GM18499 (cell line): ENCODE results near the gene NINJ2.
A peak's percentile ranks its signal among the peaks of the same experiment; 100 is the strongest.

Experiments used
- ATAC-seq: cut with Tn5 transposase; IDR thresholded peaks from one replicate; pipeline ENCODE4 v1.9.1; 2021; ENCODE audit warnings: moderate number of reproducible peaks; ENCODE audit not compliant: insufficient read depth, unreplicated experiment

Gene NINJ2

DNA sequence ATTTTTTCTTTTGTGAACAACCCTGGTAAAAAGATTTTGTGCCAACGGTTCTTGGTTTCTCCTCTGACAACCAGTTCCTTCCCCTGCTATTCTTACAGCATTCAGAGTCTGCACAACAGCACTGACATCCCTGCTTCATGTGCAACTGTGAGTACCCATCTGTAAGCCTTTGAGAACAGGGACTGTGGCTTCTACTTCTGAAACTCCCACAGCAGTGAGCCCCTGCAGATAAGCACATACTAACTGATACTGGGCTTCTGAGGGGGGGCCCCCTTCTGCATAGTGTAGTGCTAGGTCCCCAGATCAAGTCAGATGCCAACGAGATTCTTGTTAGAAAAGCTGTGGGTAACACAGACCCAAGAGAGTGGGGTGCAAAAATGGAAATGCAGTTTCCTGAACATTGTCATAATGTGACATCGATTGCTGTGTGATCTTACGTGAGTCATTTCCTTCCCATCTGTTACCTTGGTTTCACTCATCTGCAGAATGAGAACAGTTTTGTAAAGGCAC lies 11.1 kb upstream of the NINJ2 start:
- ATAC-seq = peak; percentile 65

DNA sequence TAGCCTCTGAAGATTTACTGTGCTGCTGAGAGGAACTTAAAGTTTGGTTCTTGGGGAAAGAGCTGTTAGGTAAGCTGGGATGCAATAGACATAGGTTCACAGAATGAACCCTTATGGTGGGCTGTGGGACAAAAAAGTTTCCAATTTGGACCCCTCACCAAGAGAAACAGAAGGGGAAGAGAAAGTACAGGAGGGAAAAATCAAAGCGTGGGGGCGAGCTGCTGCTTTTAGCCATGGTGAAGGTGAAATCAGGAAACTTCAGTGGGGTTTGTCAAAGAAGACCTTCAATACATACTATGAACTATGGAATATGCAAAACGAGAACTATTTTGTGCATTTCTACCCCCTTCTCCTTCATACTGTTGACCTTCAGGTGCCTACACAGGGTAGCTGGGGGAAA lies 10.6 kb upstream of the NINJ2 start:
- ATAC-seq = peak; percentile 14

DNA sequence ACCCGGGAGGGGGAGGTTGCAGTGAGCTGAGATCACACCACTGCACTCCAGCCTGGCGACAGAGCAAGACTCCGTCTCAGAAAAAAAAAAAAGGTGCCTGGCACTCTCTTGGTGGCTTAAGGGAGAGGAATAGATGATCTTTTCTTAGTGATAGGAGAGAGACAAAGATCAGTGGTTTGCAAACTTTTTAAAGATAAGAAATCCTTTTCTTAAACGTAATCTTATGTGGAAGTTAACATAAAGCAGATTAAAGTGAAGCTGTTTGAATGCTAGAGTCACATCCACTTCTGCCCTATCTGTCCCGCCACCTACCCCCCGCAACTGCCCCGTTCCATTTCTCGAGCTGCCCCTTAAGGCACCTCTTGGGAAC lies 6.3 kb upstream of the NINJ2 start:
- no peak for ATAC-seq

DNA sequence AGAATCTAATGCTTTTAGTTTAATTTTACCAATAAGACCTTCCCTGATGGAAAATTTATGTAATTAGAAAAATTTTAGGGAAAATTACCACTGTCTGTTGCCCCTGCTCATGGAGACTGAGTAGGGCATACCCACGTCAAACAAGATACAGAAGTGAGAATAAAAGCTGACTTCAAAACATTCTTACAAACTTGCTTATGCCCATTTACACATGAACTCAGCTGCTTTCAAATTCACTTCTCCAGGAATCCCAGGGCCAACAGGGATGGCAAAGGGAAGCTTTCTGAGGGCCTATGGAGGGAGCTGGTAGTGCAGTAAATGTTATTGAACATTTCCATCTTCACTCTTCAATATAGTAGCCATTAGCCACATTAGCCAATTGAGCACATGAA lies 4.8 kb upstream of the NINJ2 start:
- ATAC-seq = no peak

DNA sequence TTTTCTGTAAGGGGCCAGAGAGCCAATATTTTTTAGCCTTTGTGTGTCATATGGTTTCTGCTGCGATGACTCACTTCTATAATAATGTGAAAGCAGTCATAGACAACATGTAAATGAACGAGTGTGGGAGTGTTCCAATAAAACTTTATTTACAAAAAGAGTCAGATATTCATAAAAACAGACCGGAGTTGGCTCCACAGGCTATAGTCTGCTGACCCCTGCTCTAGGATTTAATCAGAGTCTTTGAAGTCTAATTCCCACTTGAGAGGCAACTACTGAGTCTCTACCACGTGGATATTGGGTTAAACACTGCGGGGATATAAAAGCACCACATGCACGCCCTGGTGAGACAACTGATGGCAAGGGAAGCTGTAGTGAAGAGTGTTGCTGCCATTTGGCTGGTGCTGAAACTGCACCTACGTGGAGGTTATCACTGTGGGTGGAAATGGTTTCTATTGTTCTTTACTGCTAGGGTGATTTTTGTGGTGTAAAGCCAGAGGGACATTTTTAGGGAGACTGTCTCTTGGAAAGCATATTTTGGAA lies 3.6 kb upstream of the NINJ2 start:
- ATAC-seq = no peak

DNA sequence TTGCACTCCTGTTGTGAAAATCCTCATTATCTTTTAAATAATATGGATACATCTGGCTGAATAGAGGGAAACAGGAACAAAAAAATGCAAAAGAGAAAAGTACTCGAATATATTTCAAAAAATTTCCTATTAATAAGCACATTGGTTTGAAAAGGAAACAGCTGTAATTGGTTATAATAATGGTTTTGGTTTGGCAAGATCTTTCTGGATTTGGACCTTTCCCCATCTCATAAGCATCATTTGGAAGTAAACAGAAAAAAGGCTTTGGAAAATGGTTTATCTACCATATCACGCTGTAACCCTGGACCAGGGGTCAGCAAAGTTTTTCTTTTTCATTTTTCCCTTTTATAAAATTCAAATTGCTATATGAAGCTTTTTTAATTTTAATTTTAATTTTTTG lies 2.8 kb upstream of the NINJ2 start:
- ATAC-seq = no peak

DNA sequence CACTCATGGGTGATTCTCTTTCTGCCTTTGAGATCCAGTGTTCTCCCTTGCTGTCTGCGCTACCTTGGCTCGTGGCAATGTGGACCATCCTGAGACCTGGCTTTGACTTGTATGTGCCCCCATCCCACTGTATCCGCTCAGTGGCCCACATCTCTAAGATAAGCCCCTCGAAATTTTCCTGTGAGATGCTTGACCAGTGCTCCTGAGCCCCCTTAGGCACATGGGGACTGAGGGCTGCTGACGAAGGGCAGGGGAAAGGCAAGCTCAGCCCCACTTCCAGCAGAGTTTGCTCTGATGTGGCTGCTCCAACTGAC lies 1.5 kb upstream of the NINJ2 start:
- no peak for ATAC-seq

DNA sequence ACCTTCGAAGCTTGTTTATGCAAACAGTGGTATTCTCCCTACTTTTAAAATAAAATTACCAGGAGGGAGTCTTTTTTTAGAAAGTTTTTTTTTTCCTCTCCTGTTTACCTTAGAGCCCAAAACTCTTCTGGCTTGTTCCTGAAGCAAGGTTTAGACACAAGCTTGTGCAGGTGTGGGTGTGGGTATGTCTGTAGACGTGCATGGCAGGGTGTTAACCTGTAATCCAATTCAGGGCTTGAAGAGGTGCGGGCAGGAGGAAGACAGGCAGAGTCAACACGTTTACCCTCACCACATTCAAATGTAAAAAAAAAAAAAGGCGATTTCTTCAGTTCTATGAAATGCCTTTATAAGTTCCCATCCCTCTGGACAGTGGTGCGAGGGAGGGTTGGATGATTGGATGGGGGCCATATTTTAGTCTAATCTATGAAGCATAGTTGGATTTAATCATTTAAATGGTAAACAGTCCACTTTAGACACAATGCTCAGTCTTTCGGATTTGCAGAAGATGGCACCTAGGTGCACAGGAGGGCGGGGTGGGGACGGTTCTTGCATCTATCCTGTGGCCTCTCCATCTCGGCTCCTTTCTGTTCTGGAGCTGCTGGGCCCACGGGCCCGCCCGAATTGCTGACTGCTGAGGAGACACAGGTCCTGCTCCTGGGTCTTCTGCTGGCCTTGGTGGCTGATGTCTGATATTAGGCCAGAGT lies 982 bp upstream of the NINJ2 start:
- no peak for ATAC-seq

DNA sequence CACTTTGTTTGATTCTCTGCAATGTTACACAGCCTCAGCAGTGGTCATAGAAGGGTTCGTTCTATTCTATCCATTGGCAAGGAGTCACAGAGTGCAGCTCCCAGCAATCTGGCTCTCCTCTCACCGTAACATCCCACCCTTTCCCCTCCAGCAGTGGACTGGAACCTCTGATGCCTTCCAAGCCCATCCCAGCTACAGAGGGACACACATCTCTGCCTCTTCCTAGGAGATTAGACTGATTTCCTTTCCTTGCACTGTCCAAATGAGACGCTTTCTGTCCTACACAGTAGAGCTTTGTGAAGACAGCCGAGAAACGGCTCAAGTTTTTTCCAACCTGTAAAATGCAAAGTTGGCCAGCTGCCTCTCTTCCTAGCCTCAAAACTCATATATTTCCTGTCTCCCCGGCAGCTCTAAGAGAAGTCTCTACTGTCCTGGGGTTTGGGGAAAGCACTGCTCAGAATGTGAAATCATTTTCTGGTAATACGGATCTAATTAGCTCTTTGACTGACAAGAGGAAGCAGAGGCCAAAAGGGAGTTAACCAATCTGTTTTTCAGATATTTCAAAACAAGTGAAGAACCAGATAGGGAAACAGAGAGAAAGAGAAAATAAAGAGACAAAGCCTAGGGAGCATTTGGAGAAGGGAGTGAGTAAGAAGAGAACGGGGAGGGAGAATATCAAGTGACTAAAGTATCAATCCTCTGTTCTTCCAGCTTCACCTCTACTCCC lies 516 bp downstream of the NINJ2 start:
- ATAC-seq = no peak

DNA sequence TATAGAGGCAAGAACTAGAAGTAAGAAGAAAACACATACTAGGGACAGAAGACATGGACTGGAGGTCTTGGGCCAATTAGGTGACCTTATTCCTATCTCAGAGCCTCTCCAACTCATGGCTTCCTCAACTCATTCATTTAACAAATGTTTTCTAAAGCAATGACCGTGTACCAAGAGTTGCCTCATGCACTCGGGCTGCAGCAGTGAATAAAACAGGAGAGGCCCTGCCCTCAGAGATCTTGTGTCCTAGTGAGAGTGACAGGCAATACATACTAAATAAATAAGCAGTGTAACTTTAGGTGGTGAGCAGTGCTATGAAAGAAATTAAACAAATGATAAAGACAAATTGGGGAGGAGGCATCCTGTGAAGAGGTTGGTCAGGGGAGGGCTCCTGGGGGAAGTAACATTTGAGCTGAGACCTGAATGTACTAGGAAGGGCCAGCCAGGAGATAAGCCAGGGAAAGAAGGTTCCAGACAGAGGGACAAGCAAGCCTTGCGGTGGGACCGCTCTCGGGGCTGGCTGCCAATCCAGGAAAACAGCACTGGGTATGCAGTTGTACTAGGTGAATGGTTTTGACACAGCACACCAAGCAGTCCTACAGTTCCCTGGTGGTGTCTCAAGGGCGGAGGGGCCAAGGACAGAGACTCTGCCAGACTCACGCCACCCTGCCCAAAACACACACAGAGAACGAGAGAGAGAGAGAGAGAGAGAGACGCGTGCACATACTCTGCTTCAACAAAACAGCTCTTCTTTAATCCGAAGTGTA lies 1.3 kb downstream of the NINJ2 start:
- ATAC-seq = no peak

DNA sequence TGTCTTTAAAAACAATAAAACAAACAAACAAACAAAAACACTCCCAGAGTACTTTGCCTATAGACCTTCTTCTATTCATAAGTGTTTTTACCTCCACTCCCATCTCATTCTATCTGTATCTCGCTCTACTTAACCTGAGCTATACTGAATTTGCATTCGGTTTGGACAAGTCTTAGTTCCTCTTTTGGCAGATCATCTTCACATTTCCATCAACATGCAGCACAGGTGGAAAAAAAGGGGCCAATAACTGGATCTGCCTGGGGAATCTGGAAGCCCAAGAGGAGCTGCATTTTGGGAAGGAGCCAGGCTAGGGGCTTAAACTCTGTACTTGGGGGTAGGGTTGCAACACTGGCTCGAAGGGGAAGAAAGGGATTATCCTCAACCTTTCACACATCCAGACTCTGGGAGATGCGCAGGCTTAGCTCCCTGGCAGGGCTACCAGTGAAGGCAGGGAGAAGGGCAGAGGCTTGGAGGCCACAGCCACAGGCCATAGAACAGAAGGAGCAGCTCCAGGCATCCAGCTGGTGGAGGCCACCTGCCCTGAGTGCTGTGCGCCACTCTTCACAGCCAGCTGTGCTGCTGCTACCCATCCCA lies 4.1 kb downstream of the NINJ2 start:
- ATAC-seq = no peak

DNA sequence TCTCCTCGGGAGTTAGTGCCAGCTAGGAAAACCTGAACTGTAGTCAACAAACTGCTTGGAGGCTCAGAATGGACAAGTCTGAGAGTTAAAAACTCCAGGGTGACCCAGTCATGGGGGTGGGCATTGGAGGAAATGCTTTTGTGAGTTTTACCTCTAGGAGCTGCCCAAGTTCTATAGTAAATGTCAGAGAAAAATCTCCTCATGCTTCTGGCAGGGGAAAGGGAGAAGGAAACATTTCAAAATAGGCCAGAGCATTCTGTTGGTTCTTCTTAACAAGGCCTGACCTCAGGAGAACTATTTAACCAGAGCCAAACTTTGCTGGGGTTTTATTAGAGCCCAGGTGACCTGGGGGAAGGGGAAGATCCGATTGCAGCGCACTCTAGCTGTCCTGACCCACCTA lies 12.3 kb downstream of the NINJ2 start:
- ATAC-seq = no peak

DNA sequence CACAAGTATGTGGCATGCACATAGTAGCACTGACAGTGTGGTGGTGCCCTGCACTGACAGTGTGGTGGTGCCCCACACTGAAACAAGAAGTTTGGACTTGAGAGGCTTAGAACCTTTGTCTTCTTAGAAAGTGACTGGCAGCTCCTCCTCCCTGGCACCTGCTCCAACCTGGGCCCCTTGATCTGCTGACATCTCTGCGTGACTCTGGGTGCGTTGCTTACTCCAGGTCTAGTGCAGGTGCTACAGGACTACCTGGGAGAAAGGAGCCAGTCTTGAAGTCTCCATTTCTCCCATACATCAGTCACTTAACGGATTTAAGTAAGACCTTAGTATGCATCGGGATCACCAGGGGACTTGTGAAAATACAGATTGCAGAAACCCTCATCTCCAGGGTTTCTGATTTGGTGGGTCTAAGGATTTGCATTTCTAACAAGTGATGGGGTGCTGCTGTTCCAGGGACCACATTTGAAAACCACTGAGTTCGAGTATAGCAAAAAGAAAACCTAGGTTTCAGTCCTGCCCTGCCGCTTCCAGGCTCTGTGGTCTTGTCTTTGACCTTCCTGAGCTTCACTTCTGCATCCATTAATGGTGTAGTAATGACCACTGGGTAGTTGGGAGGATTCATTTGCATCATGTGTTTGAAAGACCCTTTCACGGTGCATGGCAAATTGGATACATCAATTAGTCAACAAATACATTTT lies 15.7 kb downstream of the NINJ2 start:
- ATAC-seq = no peak

DNA sequence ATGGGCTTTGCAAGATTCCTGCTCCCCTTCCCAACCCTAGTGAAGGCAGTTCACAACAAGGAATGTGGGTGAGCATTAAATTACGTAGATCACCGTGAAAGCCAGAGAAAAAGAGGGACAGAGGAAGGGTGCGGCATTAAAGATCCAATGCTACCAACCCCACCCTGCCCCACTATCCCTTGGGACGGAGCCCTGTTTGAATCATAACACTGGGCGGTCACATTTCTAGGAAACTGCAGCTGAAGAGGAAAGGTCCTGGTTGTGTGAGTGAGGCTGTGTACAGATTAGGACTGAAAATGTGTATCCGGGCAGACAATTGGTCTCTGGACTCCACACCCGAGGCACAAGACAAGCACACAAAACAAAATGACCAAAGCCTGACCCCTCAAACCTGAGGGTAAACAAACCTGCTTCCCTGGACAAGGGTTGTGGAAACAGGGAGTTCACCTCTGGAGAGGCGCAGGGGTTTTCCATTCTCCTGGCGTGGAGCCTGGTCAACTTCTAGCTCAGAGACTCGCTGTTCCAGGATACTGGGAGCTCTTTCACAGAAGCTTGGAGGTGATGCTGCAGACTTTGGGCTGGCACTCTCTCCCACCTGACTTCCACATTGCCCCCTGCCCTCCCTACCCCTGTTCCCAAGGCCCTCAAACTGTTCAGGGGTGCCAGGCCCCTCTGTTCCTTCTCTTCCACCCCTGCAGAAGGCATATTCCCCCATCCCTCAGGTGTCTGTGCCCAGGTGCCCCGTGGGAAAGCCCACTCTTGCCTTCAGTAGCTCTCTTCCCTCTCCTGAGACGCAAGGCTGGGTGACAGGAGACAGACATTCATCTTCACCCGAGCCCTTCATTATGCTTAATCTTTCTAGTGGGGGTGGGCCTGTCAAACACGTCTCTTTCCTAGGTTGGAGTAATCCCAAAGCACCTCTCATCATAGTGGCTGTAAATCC lies 16.5 kb downstream of the NINJ2 start:
- no peak for ATAC-seq

DNA sequence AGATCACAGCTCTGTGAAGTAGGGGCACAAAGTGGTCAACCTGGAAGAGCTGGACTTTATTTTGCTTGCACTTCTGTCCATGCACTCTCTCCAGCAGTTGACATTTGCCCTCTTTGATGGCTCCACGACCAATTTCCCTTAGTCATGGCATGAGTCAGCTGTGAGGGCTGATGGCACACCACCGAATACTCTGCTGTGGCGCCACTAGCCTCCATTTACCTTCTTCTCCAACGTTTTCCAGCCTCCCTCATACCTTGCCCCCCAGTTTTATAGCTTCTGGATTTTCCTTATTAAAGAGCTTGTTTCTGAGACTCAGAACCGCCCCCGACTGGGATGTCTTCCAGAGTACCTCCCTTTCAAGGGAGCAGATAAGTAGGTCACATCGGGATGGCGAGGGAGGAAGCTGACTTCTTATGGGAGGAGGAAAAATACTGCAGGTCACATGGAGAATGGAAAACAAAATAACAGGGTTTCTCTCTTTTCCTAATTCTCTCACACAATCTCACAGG lies 17.6 kb downstream of the NINJ2 start:
- no peak for ATAC-seq

DNA sequence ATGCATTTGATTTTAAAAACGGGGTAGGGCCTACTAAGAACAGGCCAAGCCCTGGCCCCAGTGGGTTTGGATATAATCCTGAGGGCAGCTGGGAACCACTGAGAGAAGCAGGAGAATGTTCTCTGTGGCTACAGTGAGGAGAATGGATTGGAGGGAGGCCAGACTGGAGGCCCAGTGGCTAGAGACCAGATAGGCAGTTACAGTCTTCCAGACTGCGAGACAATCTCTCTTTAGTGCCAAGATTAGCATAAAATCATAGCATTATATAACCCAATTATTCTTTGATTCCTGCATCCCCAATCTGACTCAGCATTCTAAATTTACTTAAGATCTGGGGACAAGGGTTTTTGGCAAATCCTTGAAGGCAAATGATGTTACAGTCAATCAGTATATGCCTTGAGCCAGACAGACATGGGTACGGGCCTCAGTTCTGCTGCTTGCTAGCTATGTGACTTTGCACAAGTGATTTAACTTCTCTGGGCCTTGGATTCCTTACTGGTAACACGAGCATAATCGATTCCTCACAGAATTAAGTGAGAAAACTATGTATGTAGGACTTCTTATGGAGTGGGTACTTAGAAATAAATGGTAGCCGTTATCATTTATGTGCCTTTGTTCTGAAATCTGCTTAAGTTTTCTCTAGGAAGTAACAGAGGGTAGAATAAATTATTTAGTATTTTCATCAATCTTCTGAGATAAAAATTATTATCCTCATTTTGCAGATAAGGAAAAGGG lies 18.3 kb downstream of the NINJ2 start:
- no peak for ATAC-seq

DNA sequence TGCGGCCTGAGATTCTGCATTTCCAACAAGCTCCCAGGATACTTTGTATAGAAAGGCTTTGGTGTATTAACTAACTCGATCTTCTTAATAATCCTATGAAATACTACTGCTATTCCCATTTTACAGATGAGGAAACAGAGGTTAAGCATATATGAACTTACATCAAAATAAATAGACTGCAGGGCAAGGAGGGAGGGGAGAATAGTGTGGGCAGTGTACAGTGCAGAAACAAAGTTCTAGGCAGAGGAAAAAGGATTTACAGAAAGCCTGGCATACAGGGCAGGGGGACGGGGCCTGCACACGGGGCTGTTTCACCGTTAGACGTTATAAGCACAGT lies 19.0 kb downstream of the NINJ2 start:
- ATAC-seq = no peak
